ENCODE results near the gene RFTN1.

RFTN1 gene

GRCh38 chr3:16432714-16433113, 80.8 kb downstream of the RFTN1 start:
- Histone ChIP-seq H3K79me2 (ENCODE audit: insufficient read depth, low read length) (peaks cover 54% of the 10 kb centered on the region; the same call in 1 of the 2 replicates), H3K9me2 (replicated peaks; ENCODE audit: low read depth, low read length) (no peaks in the 10 kb centered on the region), H3K4me1 (ENCODE audit: insufficient read depth, low read length, poor library complexity, severe bottlenecking) (peaks cover 18% of the 10 kb centered on the region), H3K27me3 (ENCODE audit: insufficient read depth, low read length, poor library complexity, severe bottlenecking) (no peaks in the 10 kb centered on the region), H3K4me2 (ENCODE audit: low read depth, low read length, poor library complexity, severe bottlenecking) (no peak overlapping the region), H3K9ac (ENCODE audit: low read depth, low read length, poor library complexity, severe bottlenecking) (no peak overlapping the region), H2AFZ (ENCODE audit: low read length) (no peak overlapping the region), H4K20me1 (ENCODE audit: insufficient read depth, low read length, poor library complexity, severe bottlenecking) (peaks cover 23% of the 10 kb centered on the region), H3K4me3 (ENCODE audit: low read length, poor library complexity, severe bottlenecking) (no peak overlapping the region), H3K9me3 (ENCODE audit: insufficient read depth, low read depth, low read length) (no peaks in the 10 kb centered on the region), H3K36me3 (ENCODE audit: insufficient read depth, low read length) (peaks cover 58% of the 10 kb centered on the region; the same call in 1 of the 2 replicates), H3F3A (ENCODE audit: low read depth) (no peaks in the 10 kb centered on the region)
- no peak for TF ChIP-seq EZH2phosphoT487 (IDR thresholded peaks at IDR 0.05; ENCODE audit: borderline replicate concordance)
- no peak for TF ChIP-seq CTCF (conservative IDR thresholded peaks at IDR 0.05; ENCODE audit: low read length)

- H3K9ac ChIP-seq (ENCODE audit: low read depth, low read length, poor library complexity, severe bottlenecking): no peak overlapping the region
- H3K9me2 ChIP-seq (replicated peaks; ENCODE audit: low read depth, low read length): no peaks in the 10 kb centered on the region
- H3F3A ChIP-seq (ENCODE audit: low read depth): no peaks in the 10 kb centered on the region
- H3K9me3 ChIP-seq (ENCODE audit: insufficient read depth, low read depth, low read length): no peaks in the 10 kb centered on the region
- H3K36me3 ChIP-seq (ENCODE audit: insufficient read depth, low read length): peaks cover 71% of the 10 kb centered on the region; the same call in 1 of the 2 replicates
- H3K4me3 ChIP-seq (ENCODE audit: low read length, poor library complexity, severe bottlenecking): no peak overlapping the region
- H3K4me1 ChIP-seq (ENCODE audit: insufficient read depth, low read length, poor library complexity, severe bottlenecking): peaks cover 14% of the 10 kb centered on the region
- no peak overlapping the region for H2AFZ ChIP-seq (ENCODE audit: low read length)
- TF ChIP-seq EZH2phosphoT487 (IDR thresholded peaks at IDR 0.05; ENCODE audit: borderline replicate concordance) (no peak), CTCF (conservative IDR thresholded peaks at IDR 0.05; ENCODE audit: low read length) (no peak)
- H3K27me3 ChIP-seq (ENCODE audit: insufficient read depth, low read length, poor library complexity, severe bottlenecking): no peaks in the 10 kb centered on the region
- H3K4me2 ChIP-seq (ENCODE audit: low read depth, low read length, poor library complexity, severe bottlenecking): no peak overlapping the region
- H4K20me1 ChIP-seq (ENCODE audit: insufficient read depth, low read length, poor library complexity, severe bottlenecking): peaks cover 26% of the 10 kb centered on the region
- peaks cover 56% of the 10 kb centered on the region; the same call in 1 of the 2 replicates for H3K79me2 ChIP-seq (ENCODE audit: insufficient read depth, low read length)
Measured at GRCh38 chr3:16430717-16431630, 82.5 kb downstream of the RFTN1 start.

GRCh38 chr3:16429086-16429485, 84.4 kb downstream of the RFTN1 start:
- Histone ChIP-seq H3K4me2 (ENCODE audit: low read depth, low read length, poor library complexity, severe bottlenecking) (no peak overlapping the region), H3K79me2 (ENCODE audit: insufficient read depth, low read length) (peaks cover 58% of the 10 kb centered on the region; the same call in 1 of the 2 replicates)

More at GRCh38 chr3:16429086-16429485, 84.4 kb downstream of the RFTN1 start:
- Histone ChIP-seq H3F3A (ENCODE audit: low read depth) (no peaks in the 10 kb centered on the region), H3K9me3 (ENCODE audit: insufficient read depth, low read depth, low read length) (no peaks in the 10 kb centered on the region), H4K20me1 (ENCODE audit: insufficient read depth, low read length, poor library complexity, severe bottlenecking) (peaks cover 36% of the 10 kb centered on the region), H3K36me3 (ENCODE audit: insufficient read depth, low read length) (peaks cover 73% of the 10 kb centered on the region; the same call in 1 of the 2 replicates), H3K9me2 (replicated peaks; ENCODE audit: low read depth, low read length) (no peaks in the 10 kb centered on the region), H3K4me1 (ENCODE audit: insufficient read depth, low read length, poor library complexity, severe bottlenecking) (peaks cover 14% of the 10 kb centered on the region), H3K27me3 (ENCODE audit: insufficient read depth, low read length, poor library complexity, severe bottlenecking) (no peaks in the 10 kb centered on the region), H3K4me3 (ENCODE audit: low read length, poor library complexity, severe bottlenecking) (no peak overlapping the region), H2AFZ (ENCODE audit: low read length) (no peak overlapping the region), H3K9ac (ENCODE audit: low read depth, low read length, poor library complexity, severe bottlenecking) (no peak overlapping the region)
- TF ChIP-seq CTCF (conservative IDR thresholded peaks at IDR 0.05; ENCODE audit: low read length) (no peak), EZH2phosphoT487 (IDR thresholded peaks at IDR 0.05; ENCODE audit: borderline replicate concordance) (no peak)

All from Loucy (cell line).